ENCODE measurements around the gene SDF2L1. TPM values are rescaled to one million over a fixed set of nuclear protein-coding genes. Genes with fewer than 3 reads are reported as not detected.

Gene SDF2L1
- total and polyA plus RNA-seq, 2 donors from 2014 or later, result 56.1 to 79.6 TPM

DNA sequence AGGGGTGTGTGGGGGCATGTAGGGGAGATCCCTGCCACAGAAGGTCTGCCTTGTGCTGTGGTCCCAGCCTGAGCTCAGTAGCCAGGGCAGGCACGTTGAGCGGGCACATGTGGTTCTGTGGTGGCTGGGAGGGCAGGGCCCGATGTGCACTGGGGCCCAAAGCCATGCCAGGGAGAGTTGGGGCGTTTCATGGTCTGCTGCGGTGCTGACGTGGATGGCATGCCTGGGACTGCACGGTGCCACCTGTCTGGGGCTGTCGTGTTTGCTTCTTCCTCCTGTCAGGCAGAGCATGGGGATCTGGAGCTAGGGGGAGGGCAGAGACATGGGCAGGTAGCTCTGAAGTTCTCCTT is 43.0 kb downstream of the SDF2L1 start:
- Histone ChIP-seq H3K4me3 (ENCODE audit: low read length in 3 of 3) (no peak overlapping the region), H3K36me3 (ENCODE audit: control insufficient read depth in 2 of 3, insufficient read depth in 3 of 3, low read length in 3 of 3) (peaks cover 0 to 46% (median 11%) of the 10 kb centered on the region in 3 donors), H3K27me3 (ENCODE audit: control insufficient read depth, insufficient read depth, low read length) (no peaks in the 10 kb centered on the region), H3K4me1 (ENCODE audit: control insufficient read depth in 2 of 3, insufficient read depth in 2 of 3, low read depth in 1 of 3, low read length in 3 of 3) (peaks cover 0 to 24% (median 24%) of the 10 kb centered on the region in 3 donors), H3K9me3 (ENCODE audit: control insufficient read depth in 2 of 3, insufficient read depth in 1 of 3, low read length in 3 of 3) (no peaks in the 10 kb centered on the region), H3K27ac (ENCODE audit: low read depth in 2 of 2, low read length in 2 of 2) (no peak overlapping the region), H3K9ac (ENCODE audit: low read length in 3 of 3) (no peak overlapping the region)
- intact Hi-C loops (cut with DNase I), result no loop called here
- no peak for TF ChIP-seq CTCF (IDR thresholded peaks at IDR 0.05; ENCODE audit: borderline replicate concordance, extremely low read depth, insufficient read depth)
- FAIRE-seq, result no peak
- no peak for DNase-seq

- DNase-seq, result no peak
Measured at GRCh38 chr22:21686193-21686608, 44.1 kb downstream of the SDF2L1 start.

GRCh38 chr22:21686634-21687393 is 44.7 kb downstream of the SDF2L1 start:
- no peak overlapping the region for H3K27ac ChIP-seq (ENCODE audit: low read depth in 2 of 2, low read length in 2 of 2)
- no peak for FAIRE-seq
- H3K36me3 ChIP-seq (ENCODE audit: control insufficient read depth in 2 of 3, insufficient read depth in 3 of 3, low read length in 3 of 3), result peaks cover 0 to 44% (median 12%) of the 10 kb centered on the region in 3 donors

More at GRCh38 chr22:21686193-21686608, 44.1 kb downstream of the SDF2L1 start:
- Histone ChIP-seq H3K9me3 (ENCODE audit: control insufficient read depth in 2 of 3, insufficient read depth in 1 of 3, low read length in 3 of 3) (no peaks in the 10 kb centered on the region), H3K27me3 (ENCODE audit: control insufficient read depth, insufficient read depth, low read length) (no peaks in the 10 kb centered on the region), H3K9ac (ENCODE audit: low read length in 3 of 3) (no peak overlapping the region), H3K27ac (ENCODE audit: low read depth in 2 of 2, low read length in 2 of 2) (no peak overlapping the region), H3K4me1 (ENCODE audit: control insufficient read depth in 2 of 3, insufficient read depth in 2 of 3, low read depth in 1 of 3, low read length in 3 of 3) (peaks cover 0 to 24% (median 23%) of the 10 kb centered on the region in 3 donors), H3K4me3 (ENCODE audit: low read length in 3 of 3) (no peak overlapping the region), H3K36me3 (ENCODE audit: control insufficient read depth in 2 of 3, insufficient read depth in 3 of 3, low read length in 3 of 3) (peaks cover 0 to 49% (median 10%) of the 10 kb centered on the region in 3 donors)
- intact Hi-C loops (cut with DNase I), result no loop called here
- no peak for TF ChIP-seq CTCF (IDR thresholded peaks at IDR 0.05; ENCODE audit: borderline replicate concordance, extremely low read depth, insufficient read depth)
- no peak for FAIRE-seq

More at GRCh38 chr22:21686634-21687393, 44.7 kb downstream of the SDF2L1 start:
- intact Hi-C loops (cut with DNase I), result no loop called here
- no peak overlapping the region for H3K9ac ChIP-seq (ENCODE audit: low read length in 3 of 3)
- H3K4me1 ChIP-seq (ENCODE audit: control insufficient read depth in 2 of 3, insufficient read depth in 2 of 3, low read depth in 1 of 3, low read length in 3 of 3), result peaks cover 0 to 18% (median 17%) of the 10 kb centered on the region in 3 donors
- peak in 1 of 5 donors; percentile 48 for DNase-seq
- TF ChIP-seq CTCF (IDR thresholded peaks at IDR 0.05; ENCODE audit: borderline replicate concordance, extremely low read depth, insufficient read depth), result no peak
- H3K9me3 ChIP-seq (ENCODE audit: control insufficient read depth in 2 of 3, insufficient read depth in 1 of 3, low read length in 3 of 3), result no peaks in the 10 kb centered on the region
- H3K27me3 ChIP-seq (ENCODE audit: control insufficient read depth, insufficient read depth, low read length), result no peaks in the 10 kb centered on the region
- H3K4me3 ChIP-seq (ENCODE audit: low read length in 3 of 3), result no peak overlapping the region
